ENCODE measurements around the gene TNFRSF1B. TPM values are rescaled to one million over a fixed set of nuclear protein-coding genes. Genes with fewer than 3 reads are reported as not detected.

The TNFRSF1B gene
- total and polyA plus RNA-seq, 2 of the 8 experiments (the other 6 are each of a cell fraction or from before 2014, with no cell fraction given), result 1.7 to 2.9 TPM

DNA sequence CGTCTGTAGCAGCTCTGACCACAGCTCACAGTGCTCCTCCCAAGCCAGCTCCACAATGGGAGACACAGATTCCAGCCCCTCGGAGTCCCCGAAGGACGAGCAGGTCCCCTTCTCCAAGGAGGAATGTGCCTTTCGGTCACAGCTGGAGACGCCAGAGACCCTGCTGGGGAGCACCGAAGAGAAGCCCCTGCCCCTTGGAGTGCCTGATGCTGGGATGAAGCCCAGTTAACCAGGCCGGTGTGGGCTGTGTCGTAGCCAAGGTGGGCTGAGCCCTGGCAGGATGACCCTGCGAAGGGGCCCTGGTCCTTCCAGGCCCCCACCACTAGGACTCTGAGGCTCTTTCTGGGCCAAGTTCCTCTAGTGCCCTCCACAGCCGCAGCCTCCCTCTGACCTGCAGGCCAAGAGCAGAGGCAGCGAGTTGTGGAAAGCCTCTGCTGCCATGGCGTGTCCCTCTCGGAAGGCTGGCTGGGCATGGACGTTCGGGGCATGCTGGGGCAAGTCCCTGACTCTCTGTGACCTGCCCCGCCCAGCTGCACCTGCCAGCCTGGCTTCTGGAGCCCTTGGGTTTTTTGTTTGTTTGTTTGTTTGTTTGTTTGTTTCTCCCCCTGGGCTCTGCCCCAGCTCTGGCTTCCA lies 40.1 kb downstream of the TNFRSF1B start (continued):
- TF ChIP-seq KDM1A (IDR thresholded peaks at IDR 0.05; ENCODE audit: borderline replicate concordance, low read length), result no peak
- no peak for TF ChIP-seq FOSL1 (IDR thresholded peaks at IDR 0.05; ENCODE audit: insufficient read depth, low read depth, low read length)
- TF ChIP-seq HDAC6 (IDR thresholded peaks at IDR 0.05; ENCODE audit: low read depth, low read length), result no peak
- no peak for TF ChIP-seq SP2 (IDR thresholded peaks at IDR 0.05; ENCODE audit: low read length)
- no peak for TF ChIP-seq ASH2L (IDR thresholded peaks at IDR 0.05; ENCODE audit: low read length)
- no peak for TF ChIP-seq EP300 (IDR thresholded peaks at IDR 0.05; ENCODE audit: borderline replicate concordance in 1 of 2, low read depth in 2 of 2, low read length in 2 of 2)

All from H1 (cell line).